ENCODE results near the gene NUTM2A. TPM values are rescaled to one million over a fixed set of nuclear protein-coding genes. Genes with fewer than 3 reads are reported as not detected.

NUTM2A gene
- total RNA-seq, 1 donor from 2014 or later: 0.07 TPM

Other genes starting within 250 kb of the NUTM2A start
- not detected in 2 replicates for gene FAM25A, start 205.2 kb upstream of the NUTM2A start, total RNA-seq
- gene GLUD1, start 130.6 kb upstream of the NUTM2A start, total RNA-seq: 105 and 109 TPM in 2 replicates
- 39.9 and 41.7 TPM in 2 replicates for gene SHLD2, start 130.2 kb upstream of the NUTM2A start, total RNA-seq
- gene NUTM2D, start 132.3 kb downstream of the NUTM2A start, total RNA-seq: 1.9 and 2.7 TPM in 2 replicates

Data from activated T-helper 2 cell treated with anti-CD3 and anti-CD28 coated beads, Interferon-gamma antibody, Interleukin-2, Interleukin-4, amounts not matched to agents 10 μg/mL and 5 μg/mL and 100 μg/mL, durations not matched to agents 14 hours and 24 hours and 36 hours (primary cell).